ENCODE results near the gene CTAGE9.

GRCh38 chr6:131755597-131755996, 44.8 kb upstream of the CTAGE9 start:
- no peak for TF ChIP-seq CTCF (IDR thresholded peaks at IDR 0.05)
- TF ChIP-seq POLR2AphosphoS5 (IDR thresholded peaks at IDR 0.05; ENCODE audit: low read depth, low read length) = no peak
- no peak for TF ChIP-seq TCF7L2 (IDR thresholded peaks at IDR 0.05; ENCODE audit: low read depth, low read length)
- no peak for TF ChIP-seq SIN3A (IDR thresholded peaks at IDR 0.05; ENCODE audit: borderline replicate concordance, insufficient read depth, low read depth, low read length)
